GM06990 (cell line): ENCODE data around the gene PPP1R13B.

ENCODE experiments used
- DNase-seq: peaks from one replicate; pipeline ENCODE4 v3.0.0-alpha.2; 2011; ENCODE audit not compliant: insufficient read length; ENCODE audit errors: extremely low read depth
- H3K27me3 ChIP-seq: replicated peaks from 2 replicates; pipeline ENCODE4 v1.6.0; 2011; ENCODE audit warnings: low read length; ENCODE audit not compliant: control insufficient read depth, insufficient read depth
- H3K36me3 ChIP-seq: 2 replicates; pipeline ENCODE4 v1.5.1; 2011; ENCODE audit warnings: low read length; ENCODE audit not compliant: control insufficient read depth, insufficient read depth
- H3K4me3 ChIP-seq: replicated peaks from 2 replicates; pipeline ENCODE4 v1.5.1; 2011; ENCODE audit warnings: low read depth, mild to moderate bottlenecking, control low read depth, low read length
- TF ChIP-seq, protein P1 (sequence below): IDR thresholded peaks from 2 replicates; pipeline ENCODE4 v1.5.1; 2011; ENCODE audit warnings: low read length, control low read depth, mild to moderate bottlenecking, inconsistent platforms; ENCODE audit not compliant: insufficient read depth, poor library complexity, severe bottlenecking

PPP1R13B gene

DNA sequence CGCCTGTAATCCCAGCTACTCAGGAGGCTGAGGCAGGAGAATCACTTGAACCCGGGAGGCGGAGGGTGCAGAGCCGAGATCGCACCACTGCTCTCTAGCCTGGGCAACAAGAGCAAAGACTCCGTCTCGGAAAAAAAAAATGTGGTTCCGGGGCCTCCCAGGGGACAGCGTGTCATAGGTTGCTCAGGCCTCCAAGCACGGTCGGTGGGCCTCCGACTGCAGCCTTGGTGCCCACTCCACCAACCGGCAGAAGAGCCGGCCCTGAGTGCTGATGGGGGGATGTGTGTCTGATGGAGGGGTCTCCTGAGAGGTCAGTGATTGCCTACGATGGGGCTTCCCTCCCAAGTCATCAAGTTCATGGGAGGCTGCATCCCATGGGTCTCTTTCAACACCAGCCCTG is 115.9 kb downstream of the PPP1R13B start:
- H3K4me3 ChIP-seq: no peak overlapping the region
- TF ChIP-seq, protein P1, sequence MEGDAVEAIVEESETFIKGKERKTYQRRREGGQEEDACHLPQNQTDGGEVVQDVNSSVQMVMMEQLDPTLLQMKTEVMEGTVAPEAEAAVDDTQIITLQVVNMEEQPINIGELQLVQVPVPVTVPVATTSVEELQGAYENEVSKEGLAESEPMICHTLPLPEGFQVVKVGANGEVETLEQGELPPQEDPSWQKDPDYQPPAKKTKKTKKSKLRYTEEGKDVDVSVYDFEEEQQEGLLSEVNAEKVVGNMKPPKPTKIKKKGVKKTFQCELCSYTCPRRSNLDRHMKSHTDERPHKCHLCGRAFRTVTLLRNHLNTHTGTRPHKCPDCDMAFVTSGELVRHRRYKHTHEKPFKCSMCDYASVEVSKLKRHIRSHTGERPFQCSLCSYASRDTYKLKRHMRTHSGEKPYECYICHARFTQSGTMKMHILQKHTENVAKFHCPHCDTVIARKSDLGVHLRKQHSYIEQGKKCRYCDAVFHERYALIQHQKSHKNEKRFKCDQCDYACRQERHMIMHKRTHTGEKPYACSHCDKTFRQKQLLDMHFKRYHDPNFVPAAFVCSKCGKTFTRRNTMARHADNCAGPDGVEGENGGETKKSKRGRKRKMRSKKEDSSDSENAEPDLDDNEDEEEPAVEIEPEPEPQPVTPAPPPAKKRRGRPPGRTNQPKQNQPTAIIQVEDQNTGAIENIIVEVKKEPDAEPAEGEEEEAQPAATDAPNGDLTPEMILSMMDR: no peak
- DNase-seq: no peak
- no peaks in the 10 kb centered on the region for H3K27me3 ChIP-seq
- H3K36me3 ChIP-seq: peaks cover 12% of the 10 kb centered on the region

DNA sequence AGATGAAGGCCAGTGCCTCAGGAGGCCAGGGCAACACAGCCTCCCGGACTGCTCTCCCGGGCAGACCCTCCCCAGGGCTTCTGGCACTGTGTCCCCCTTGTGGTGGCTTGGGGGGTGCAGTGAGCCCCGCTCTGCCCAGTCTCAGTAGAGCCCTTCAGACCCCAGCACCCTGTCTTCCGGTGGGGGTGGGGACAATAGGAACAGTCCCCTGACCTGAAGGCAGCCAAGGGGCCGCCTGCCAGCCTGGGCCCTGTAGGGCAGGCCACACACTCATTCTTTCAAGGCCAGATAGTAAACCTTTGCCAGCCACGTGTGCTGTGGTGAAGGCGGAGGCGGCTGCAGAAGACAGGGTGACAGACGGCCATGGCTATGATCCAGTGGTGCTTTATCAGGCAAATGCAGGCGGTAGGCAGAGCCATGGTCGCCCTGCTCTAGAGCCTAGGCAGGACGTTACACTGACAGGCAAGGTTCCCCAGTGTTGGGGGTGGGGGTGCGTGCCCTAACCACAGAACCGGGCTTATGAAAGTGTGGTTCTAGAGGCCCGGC is 116.8 kb downstream of the PPP1R13B start:
- TF ChIP-seq, protein P1: peak; percentile 22
- Histone ChIP-seq H3K36me3 (peaks cover 14% of the 10 kb centered on the region), H3K27me3 (no peaks in the 10 kb centered on the region), H3K4me3 (no peak overlapping the region)
- no peak for DNase-seq

DNA sequence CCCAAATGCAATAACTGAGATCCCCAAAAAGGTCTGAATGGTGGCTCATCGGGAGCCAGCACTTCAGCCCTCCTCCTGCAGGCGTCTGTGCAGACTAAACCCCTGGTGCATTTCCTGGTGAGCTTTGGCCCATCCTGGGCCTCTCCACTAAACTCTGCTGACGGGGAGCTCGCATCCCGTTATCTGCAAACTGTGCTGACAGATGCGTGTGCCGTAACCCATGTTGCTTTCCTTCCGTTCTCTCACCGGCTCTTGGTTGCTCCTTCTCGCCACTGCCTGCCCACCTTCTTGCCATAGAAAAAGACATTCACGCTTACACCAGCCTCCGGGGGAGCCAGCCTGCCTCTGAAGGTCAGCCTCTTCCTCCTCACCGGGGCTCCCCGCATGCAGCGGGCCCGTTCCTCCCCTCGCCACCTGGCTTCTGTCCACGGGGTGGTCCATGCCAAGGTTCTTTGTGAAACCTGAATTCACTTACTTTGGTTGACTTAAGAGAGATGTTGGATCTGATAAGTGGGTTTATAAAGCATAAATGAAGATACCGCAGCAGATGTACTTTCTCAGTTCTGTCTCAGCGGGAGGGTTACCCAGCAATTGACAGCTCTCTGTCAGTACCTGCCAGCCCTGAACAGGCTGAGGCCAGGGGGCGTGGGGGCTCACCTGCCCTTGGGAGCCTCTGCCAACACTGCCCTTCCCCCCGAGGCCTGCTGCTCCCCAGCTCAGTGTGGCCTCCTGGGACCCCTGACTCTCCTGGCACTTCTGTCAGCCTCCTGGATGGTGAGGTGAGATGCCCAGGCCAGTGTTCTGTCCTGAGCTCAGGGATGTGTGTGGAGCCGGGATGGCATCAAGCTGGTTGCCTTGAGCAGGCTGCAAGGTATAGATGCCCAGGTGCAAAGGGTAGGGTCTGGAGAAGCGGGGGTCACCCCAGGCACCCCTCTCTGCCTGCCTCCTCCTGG is 117.6 kb downstream of the PPP1R13B start:
- Histone ChIP-seq H3K36me3 (peaks cover 13% of the 10 kb centered on the region), H3K27me3 (no peaks in the 10 kb centered on the region), H3K4me3 (no peak overlapping the region)
- no peak for DNase-seq
- TF ChIP-seq, protein P1: no peak

DNA sequence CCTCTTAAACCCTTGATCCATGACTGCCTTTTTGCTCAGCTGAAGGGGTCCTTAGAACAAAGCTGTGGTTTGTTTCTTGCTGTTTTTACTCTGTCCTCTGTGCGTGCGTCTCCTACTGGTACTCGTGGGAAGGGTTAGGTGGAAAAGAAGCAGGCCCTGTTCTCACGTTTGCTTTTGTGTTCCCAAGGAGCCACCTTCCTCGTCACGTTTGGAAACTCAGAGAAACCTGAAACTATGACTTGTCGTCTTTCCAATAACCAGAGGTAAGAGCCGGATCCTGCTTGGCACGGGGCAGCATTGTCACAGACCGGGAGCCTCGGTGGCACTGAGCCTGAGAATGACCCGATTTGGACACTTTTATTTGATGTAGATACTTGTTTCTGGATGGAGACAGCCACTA is 118.7 kb downstream of the PPP1R13B start:
- no peak for DNase-seq
- peaks cover 11% of the 10 kb centered on the region for H3K36me3 ChIP-seq
- no peaks in the 10 kb centered on the region for H3K27me3 ChIP-seq
- TF ChIP-seq, protein P1: no peak
- no peak overlapping the region for H3K4me3 ChIP-seq

DNA sequence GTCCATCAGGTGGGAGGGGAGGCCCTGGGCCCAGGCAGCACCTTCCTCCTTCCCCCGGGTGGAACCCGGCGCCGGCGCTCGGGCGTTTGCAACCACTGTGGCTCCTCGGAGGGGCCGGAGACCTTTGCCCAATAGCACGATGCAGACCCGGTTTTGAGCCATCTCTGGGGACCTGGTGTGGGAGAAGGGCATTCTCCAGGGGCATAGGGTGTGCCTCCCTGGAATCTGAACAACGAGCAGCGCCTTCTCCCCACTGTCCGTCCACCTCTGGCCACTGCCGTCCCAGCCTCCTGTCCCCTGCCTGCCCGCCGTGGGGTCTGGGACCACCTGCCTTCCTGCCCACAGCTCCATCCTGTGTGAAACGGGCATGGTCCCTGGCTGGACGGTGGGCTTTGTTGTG is 119.2 kb downstream of the PPP1R13B start:
- Histone ChIP-seq H3K4me3 (no peak overlapping the region), H3K27me3 (no peaks in the 10 kb centered on the region), H3K36me3 (peaks cover 11% of the 10 kb centered on the region)
- TF ChIP-seq, protein P1: no peak
- no peak for DNase-seq
